HG03442 (cell line): ENCODE data around the gene GCSAML.

Experiments used
- ATAC-seq: cut with Tn5 transposase; IDR thresholded peaks from one replicate; pipeline ENCODE4 v1.9.1; 2021; ENCODE audit warnings: mild to moderate bottlenecking, moderate library complexity; ENCODE audit not compliant: unreplicated experiment

GCSAML gene

DNA sequence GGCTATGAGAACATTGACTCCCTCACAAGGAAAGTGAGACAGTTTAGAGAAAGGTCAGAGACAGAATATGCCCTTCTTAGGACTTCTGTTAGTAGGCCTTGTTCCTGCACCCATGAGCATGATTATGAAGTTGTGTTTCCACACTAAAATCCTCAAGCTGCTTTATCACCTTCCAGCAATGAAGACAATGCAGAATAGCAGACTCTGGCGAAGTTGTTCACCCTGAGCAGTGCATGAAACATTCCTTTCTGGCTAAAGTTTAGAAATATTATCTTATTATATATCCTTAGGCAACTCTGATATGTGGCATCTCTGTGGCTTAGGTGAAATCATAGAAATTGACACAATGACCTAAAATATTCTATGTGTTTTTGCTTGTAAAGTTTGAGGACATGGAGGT, 25.3 kb downstream of the GCSAML start:
- no peak for ATAC-seq

DNA sequence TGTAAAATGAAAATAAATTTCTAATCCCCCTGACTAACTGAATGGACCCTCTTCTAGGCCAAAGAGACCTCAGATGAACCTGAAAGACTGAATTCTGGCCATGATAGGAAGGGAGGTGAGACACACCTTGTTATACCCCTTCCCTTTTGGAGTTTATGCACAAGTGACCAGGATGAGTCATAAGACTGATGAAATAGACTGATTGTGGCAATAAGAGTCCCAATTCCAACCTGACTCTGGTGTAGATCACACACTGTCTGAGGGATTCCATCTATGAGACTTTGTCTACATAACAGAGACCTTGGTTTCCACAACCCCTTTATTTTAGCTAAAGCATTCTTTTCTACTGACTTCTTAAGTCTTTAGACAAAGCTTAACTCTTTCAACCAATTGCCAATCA, 25.7 kb downstream of the GCSAML start:
- ATAC-seq = no peak

DNA sequence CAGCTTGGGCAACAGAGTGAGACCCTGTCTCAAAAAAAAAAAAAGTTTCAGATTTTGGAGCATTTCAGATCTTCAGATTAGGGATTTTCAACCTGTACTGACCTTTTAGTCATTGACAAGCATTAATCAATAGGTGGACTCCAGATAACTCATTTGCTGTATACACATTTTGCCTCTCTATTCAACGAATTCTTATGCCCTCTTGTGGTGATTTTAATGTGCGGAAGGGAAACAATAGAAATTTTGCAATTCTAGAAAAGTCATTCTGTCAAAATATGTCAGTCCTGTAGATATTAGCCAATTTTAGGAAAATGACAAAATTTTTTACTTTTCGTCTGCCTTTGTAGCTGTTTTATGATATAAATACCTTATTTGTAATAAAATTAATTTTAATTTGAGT, 27.6 kb downstream of the GCSAML start:
- no peak for ATAC-seq

DNA sequence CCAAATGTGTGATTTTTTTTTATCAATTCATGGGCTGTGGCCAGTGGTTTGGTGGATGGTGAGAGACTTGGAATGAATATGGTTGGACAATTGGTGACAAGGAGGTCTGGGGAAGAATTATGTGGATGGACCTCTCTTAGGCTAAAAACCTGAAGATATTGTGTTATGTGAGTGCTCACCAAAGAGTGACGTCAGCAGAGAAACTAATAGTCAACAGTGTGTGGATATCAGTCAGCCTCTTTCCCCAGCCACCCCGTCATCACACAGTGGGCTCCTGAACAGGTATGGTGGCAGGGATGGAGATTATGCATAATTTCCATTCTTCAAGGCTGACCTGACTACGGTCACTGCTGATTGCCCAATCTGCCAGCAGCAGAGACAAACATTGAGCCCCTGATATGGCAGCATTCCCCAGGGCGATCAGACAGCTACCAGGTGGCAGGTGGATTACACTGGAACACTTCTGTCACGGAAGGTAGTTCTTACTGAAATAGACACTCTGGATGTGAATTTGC, 30.1 kb downstream of the GCSAML start:
- no peak for ATAC-seq

DNA sequence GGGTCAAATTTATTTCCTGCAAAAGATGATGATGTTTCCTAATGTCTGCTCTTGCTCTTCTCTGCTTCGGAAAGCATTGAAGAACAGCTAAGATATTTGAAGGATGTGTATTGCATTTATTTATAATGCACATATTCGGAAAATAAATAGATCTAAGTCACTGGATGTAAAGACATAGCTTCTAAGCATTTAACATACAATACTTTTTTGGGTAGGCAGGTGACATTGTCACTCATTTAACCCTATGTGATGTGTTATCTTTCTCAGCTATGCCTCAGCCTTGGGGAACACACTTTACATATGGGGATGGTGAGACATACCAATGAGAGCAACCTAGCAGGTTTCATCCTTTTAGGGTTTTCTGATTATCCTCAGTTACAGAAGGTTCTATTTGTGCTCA, 39.1 kb downstream of the GCSAML start, which contains the start of gene OR2G2:
TSS of gene OR2G2 (plus strand) at position 301 of the 400 bp plus-strand sequence. CDS start at position 301, 0 bp downstream.
- ATAC-seq = no peak

DNA sequence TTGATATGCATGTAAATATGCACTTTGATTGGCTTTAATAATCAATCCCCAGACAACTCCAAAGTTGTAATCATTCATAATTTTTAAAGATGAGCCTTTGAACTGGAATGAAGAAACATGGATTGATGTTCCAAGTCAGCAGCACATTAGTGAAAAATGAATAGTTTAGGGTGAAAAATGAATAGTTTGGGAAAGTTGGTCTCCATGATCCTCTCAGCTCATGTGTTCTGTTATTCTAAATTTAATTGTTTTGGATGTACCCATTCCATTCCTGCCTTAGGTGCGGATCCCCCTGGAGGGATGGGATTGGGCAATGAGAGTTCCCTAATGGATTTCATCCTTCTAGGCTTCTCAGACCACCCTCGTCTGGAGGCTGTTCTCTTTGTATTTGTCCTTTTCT, 56.4 kb downstream of the GCSAML start, which contains the start of gene OR2G3:
TSS of gene OR2G3 (plus strand) at position 301 of the 400 bp plus-strand sequence. CDS start at position 301, 0 bp downstream.
- no peak for ATAC-seq

DNA sequence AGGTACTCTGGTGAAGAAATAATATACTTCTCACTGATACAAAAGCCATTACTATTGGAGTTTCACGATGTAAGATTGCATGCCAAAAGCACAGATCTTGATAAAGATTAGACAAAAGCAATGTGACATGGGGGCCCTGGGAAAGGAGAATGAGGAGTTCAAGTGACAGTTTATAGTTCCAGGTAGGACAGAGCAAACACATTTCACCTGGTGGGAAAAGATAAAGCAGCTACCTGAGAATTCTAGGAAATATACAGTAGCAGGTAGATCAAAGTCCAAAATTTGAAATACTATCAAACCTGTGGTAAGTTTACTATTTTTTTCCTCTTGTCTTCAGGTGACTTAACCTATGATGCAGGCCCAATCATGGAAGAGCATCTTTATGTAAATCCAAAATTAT, 64.5 kb downstream of the GCSAML start:
- ATAC-seq = no peak

DNA sequence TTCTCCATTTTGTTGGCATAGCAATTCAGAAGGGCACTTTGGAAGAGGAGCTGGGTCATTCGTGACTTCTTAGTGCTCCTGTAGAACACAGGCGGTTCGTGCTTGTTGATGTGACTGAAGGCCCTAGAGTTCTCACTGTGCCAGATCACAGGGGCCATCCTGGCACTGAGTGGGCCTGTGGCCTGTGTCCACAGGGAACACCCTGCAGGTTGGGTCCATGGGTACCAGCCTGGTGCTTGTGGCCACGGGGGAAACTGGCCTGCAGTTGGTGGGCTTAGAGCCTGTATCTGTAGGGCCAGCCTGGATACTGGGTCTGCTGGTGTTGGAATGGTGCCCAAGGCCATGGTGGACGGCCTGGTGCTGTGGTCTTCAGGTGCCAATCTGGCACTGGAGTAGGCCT, 65.7 kb downstream of the GCSAML start:
- no peak for ATAC-seq
